Measurements from ENCODE around the gene HOXC6.
"Not testable (repeated sequence)": the region's sequence is repeated elsewhere in the genome, so short reads cannot be mapped to it uniquely, and the experiment has no call there.

Gene HOXC6

DNA sequence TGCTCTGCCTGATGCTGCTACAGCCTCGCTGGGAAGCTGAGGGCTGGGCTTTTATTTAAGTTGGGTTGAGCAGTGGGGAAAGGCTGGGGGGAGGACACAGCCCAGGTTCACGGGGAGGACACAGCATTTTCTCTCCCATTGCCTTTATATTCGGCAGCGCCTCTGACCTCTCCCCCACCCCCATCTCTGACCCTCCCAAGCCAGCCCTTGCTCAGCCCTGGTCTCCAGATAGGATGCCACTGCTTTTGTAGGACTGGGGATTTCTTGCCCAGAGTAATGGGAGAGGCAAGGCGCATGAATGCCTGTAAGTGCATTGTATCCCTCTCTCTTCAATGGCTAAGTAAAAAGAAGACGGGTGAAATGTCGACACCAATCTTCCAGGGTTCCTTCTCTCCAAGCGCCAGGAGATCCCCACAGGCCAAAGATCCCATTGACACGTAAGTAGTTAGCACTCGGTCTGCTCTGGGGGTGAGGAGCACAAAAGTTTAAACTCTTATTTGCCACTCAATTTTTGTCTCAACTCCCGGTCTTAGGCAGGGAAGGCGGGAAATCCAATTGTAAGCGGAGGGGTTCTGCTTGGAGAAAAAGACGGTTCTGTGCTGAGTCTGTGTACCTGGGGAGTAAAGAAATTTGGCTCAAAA, 30.0 kb downstream of the HOXC6 start:
- no peak for DNase-seq (ENCODE audit: low spot score)

DNA sequence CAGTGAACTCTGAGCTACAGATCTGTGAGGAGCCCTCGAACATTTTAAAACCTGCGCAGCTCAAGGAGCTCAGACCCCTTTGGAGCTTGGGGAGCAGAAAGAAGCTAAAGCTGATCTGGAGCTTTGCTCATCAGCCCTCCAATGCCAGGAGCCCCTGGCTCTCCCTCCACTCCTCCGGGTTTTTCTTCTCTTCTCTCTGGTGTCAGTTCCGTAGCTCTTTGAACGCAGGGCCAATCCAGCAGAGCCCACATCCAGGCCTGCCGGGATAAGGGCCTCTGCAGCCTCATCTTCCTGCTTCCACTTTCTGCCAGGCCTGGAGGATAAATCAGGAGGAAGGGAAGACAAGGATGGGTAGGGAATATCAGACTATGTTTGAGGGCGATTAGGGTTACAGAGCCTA, 31.4 kb downstream of the HOXC6 start:
- no peak for DNase-seq (ENCODE audit: low spot score)

DNA sequence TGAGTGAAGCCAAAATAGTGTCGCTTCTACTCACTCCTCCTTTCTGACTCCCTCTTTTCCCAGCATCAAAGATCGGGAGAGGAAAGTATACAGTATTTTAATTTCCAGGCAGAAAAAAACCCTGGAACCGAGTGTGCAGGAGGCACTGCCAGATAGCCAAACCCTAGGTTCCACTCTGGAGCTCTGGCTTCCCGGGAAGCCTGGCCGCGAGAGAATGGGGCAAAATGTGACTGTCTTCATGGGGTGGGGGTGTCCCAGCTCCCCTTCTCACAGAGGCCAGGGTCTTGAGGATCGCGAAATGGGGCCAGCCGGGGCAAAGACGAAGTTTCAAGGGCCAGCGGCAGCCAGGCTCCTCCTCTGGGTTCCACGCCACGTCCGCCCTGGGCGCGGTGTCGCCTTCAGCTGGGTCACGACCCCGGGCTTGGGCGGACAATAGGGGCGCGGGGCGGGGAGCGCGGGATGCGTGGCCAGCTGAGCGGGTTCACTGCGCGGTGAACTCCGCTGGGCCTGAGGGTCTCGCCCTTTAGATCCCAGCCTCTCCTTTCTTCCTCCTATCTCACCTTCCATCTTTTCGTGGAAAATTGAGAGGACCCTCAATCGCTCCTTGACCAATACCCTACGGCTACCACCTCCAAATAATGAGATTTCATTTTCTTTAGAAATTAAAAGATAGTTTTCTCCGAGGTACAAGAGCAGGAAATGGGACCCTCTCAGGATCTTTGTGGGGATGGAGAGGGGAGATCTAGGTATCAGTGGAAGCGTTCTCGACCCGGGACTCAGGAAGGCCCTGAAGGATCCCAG, 32.1 kb downstream of the HOXC6 start:
- DNase-seq (ENCODE audit: low spot score) = no peak

DNA sequence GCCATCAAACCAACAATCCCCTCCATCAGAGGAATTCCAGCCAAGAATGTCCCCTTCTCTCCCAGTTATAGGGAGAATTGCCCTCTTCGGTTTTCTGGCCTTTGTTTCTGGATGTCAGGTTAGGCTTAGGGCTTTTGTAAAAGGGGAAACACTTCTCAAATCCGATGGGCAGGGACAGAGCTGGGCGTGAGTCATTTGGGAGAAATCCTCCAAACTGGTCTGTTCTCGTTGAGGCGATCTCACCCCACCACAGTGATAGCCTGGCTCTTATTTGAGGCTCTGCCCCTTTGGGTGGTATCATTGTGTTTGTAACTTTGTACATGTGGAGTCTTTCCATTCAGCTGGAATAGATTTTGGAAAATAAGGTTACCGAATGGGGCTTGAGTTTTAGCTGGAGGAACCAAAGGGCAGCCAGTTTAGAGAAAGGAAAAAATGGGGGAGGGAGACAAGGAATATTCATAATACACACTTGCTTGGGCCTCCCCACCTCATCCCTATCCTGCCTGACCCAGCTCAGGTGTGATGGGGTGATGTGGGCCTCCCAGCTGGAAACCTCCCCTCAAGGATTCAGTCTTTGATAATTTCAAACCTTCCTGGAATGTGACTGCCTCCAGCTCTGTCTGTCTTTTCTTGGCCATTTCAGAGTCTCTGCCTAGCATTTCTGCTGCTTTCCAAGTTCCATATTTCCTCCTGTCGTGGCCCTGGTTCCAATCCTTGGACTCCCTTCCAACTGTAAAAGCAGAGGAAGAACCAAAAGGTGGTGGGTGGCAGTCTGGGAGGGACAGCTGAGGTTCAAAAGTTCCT, 32.9 kb downstream of the HOXC6 start:
- no peak for DNase-seq (ENCODE audit: low spot score)

DNA sequence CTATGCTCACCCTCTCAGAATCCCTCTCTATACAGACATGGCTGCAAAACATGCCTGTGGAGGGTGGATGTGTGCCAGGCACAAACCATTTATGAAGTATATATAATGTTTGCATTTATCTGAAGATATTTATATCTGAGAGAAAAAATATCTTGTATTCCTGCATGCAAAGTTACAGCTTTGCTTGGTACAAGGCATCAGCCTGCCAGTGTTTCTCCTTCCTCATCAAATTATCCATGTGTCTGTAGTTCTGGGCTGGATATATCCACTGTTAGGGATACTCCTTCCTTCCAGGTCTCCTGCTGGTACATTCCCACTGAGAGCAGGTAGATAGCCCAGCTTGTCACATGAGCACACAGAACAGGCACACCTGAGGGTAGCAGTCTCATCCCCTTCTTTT, 37.4 kb downstream of the HOXC6 start:
- no peak for DNase-seq (ENCODE audit: low spot score)

DNA sequence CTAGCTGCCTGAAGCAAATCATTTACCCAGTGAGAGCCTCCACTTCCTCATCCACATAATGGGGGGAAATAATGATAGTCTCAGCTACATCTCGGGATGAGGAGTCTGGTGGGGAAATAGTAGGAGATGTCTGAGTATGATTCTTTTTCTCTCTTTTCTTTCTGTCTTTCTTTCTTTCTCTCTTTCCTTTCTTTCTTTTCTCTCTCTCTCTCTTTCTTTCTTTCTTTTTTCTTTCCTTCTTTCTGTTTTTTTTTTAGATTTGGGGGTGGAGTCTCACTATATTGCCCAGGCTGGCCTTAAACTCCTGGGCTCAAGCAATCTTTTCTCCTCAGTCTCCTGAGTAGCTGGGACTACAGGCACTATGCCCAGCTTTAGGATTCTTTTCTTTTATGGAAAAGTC, 38.2 kb downstream of the HOXC6 start:
- no peak for DNase-seq (ENCODE audit: low spot score)

DNA sequence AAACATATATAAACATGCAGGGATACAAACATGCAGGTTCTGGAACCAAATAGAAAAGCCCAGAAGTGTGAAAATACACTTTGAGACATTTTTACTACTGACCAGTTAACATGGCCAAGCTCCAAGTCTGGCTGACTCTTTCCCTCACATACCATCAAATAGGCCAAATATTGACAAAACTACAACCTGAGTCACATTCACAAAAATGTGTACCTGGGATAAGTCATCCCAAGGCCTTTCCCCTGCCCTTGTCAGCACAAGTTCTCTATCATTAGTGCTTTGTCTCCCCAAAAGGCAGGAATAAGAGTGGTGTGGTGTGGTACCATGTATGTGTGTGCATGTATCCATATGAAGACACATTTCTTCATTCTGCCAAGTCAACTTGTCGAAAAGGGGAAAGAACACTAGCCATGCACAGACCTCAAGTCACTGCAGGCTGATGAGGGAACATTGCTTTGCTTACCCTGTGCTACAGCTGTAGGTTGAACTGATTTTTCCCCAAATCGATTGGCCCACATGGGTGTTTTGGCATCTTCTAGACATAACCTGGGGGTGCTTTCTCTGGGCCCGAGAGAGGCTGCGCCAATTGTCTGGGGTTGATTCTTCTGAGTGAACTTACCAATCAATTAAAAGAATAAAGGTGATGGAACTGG, 40.3 kb downstream of the HOXC6 start:
- DNase-seq (ENCODE audit: low spot score) = no peak

DNA sequence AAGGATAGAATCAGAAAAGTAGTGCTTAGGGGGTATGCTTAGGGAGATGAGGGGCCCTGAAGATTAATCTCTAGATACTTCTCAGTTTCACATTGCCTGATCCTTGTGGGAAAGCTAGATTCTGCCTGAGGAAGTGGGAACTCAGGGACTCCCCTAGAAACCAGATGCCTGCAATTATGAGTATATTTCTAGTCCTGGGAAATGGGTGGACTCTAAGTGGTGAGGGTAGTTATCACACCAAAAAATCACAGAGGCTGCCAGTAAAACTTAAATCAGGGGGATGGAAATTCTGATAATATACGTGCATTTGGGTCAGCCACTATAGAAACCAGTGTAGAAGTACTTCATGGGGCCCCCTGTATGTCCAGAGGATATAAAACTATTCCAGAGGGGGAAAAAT, 43.7 kb downstream of the HOXC6 start:
- DNase-seq (ENCODE audit: low spot score) = no peak

DNA sequence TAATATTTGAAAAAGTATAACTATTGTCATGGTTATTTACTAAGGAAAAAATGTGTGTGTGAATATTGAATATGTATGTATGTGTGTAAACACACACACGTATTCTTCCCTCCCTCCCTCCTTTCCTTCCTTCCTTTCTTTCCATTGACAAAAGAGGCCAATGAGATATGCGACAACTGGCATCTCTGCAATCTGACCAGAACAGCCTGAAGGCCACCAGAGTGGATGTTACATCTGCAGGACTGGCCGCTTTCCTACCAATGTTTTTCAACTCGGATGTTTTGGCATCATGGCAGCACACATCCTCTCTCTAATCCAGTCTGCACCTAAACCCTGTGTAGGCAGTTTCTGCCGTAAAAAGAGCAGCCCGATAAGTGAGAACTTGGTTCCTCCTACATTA, 46.1 kb downstream of the HOXC6 start:
- DNase-seq (ENCODE audit: low spot score) = no peak

DNA sequence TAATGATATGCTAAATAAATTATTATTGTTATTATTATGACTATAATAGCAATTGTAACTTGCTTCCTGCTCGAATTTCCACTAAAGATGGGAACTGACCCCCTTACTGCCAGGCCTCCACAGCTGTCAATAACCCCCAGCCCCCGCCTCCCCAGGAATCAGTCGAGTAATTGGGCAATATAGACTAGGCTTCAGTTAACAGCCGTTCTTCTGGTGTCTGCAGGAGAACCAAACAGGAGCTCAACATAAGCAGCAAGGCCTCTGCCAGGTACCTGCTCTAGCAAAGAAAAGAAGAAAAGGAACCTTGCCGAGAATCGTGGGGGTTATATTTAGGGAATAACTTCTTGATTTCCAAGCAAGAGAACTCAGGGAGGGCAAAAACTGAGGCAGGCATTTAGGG, 47.2 kb downstream of the HOXC6 start:
- DNase-seq (ENCODE audit: low spot score) = no peak

DNA sequence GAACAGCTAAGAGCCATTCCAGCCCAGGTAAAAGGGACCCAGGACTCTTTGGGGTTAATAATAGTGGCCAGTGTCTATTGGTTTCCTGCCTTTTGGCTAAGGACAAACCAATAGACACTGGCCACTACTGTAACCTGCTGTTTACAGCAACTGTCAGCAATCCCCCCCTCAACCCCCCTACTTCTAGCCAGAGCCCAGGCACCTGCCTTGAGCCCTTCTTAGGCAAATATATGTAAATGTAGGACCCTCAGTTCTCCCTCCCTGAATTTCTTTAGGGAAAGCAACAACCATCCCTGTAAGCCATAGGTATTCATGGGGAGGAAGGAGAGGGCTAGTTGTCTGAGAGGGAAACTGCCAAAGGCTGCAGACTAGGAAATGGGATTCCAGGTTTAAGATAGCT, 47.7 kb downstream of the HOXC6 start:
- no peak for DNase-seq (ENCODE audit: low spot score)

DNA sequence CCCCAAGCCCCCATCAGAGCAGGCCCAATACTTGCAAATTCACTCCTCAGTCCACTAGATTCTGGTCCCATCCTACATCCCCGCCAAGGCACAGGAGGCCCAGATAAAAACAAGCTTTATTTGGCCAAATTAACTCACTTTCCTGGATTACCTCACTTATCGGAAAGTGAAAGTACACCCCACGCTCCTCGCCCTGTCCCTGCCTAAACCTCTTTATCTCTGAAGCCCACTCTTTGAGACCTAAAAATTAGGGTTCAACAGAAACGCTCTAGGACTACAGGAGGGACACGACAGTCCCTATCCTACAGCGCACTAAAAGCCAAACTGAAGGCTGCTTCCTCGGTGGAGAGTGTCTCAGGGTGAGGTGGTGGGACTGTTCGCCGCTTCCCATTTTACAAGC, 49.6 kb downstream of the HOXC6 start:
- not testable (repeated sequence) for DNase-seq (ENCODE audit: low spot score)

DNA sequence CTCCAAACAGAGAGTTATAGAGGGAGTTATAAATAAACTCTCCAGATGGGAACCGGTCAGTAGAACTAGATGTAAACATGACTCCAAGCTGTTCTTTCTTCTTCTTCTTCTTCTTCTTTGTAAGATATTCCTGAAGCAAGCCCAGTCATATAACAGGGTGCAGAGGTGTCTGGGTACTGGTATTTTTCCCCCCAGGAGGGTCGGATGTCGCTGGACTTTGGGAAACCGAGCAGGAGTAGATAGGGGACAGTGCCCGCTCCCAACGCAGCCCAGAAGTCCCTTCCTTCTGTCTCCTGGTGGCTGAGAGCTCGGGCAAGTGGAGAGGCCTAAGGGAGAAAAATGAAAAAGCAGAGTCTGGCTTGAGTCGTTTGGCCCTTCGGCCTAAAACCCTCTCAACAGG, 50.9 kb downstream of the HOXC6 start:
- not testable (repeated sequence) for DNase-seq (ENCODE audit: low spot score)
